ENCODE measurements around the gene TRIM63.
A peak's percentile ranks its signal among the peaks of the same experiment; 100 is the strongest.

Gene TRIM63

DNA sequence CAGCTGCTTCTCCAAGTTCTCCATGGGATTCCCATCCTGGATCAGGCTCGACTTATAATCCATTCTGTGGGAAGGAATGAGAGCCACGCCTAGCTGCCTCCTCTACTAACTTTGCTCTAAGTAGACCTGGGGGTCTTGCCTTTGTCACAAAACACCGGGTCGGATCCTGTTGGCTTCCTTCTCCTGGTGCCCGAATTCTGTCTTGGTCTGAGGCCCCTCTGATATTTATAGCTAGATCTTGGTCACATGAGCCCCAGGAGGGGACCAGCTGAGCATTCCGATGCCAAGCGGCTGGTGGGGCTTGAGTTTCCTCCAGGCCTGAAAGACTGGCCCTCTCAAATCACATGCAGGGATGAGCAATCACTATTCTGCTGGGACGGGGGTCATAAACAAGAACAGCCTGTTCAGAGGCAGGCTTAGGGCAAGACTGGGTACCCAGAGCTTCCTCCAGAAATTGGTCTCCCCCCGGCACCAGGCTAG is at the start of gene TRIM63:
TSS of gene TRIM63 (minus strand) at position 199 of the 480 bp plus-strand sequence. CDS start at position 63, 136 bp downstream.
- peak in 8 of 42 donors; percentile 11 to 89 (median 28) for DNase-seq
- intact Hi-C loops (cut with DNase I), result no loop called here

- peak in 2 of 42 donors; percentile 10 to 31 for DNase-seq
- intact Hi-C loops (cut with DNase I), result loop anchor here (5.0 kb wide), 1 partner anchor 48 kb away; no protein-coding TSS in a partner anchor
These were observed 46.9 kb upstream of the TRIM63 start for GRCh38 chr1:26114165-26114927.

DNA sequence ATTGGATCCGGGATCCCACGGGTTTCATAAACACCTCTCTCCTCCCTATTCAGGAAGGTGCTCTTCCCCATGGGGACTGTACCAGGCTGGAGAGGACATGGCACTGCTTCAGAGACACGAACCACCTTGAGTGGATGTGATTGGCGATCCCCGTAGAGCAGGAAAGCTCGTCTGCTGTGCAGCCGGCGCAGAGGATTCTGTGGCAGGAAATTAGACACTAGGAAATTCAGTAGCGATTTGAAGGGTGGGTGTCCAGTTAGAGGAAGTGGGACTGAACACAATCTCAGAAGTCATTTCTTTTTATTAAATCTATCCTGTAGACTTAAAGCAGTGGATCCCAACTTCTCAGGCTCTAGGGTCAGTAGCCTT is 45.0 kb upstream of the TRIM63 start:
- intact Hi-C loops (cut with DNase I), result loop anchor here (5.0 kb wide), 1 partner anchor 50 kb away; no protein-coding TSS in a partner anchor
- DNase-seq, result peak in 5 of 42 donors; percentile 6 to 46 (median 21)

DNA sequence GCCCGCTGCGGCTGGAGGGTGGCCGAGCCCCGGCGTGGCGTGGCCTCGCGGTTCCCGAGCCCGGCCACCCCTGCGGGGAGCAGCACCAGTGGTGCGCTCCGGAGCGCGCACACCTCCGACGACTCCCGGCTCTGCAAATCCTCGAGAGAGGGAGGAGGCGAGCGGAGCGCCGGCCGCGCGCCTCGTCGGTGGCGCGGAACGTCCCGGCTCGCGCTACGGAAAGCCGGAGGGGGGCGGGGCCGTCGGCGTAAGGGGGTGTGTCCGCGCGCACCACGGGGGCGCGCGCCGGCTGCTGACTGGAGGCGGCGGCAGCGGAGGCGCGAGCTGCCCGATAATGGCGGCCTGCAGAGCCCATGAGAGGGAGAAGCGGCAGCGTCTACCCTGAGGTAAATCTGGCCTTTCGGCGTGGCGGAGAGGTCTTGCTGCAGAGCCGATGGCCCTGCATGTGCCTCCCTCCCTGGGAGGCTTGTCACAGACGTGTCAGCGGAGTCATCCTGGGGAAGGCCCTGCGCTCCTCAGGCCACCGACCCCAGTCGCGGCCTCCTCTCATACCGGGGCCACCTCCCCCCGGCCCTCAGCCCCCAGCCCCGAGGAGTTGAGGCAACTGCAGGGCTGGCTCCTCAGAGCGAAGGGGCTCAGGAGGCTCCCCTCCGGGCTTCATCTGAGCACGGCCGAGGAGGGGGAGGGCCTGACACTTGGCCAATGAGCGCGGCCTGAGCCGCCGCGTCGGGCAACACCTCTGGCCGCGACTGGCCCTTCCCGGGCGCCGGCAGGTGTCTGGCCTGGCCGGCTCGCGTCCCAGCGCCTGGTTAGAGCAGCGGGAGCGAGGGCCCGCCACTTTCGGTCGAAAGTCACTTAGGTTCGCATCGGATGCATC is 44.3 kb upstream of the TRIM63 start, which contains the start of gene PDIK1L:
TSS of gene PDIK1L (plus strand) at position 295 of the 877 bp plus-strand sequence. CDS start 2,485 bp downstream, outside the sequence.
- intact Hi-C loops (cut with DNase I), result loop anchor here (5.0 kb wide), 1 partner anchor 51 kb away; no protein-coding TSS in a partner anchor
- peak; percentile 70 to 97 (median 92) for DNase-seq

- DNase-seq, result peak; percentile 51 to 91 (median 84)
These were observed 43.5 kb upstream of the TRIM63 start for GRCh38 chr1:26110731-26111529.

GRCh38 chr1:26109229-26110164 is 42.1 kb upstream of the TRIM63 start:
- intact Hi-C loops (cut with DNase I), result loop anchor here (5.0 to 10.0 kb wide), 2 partner anchors 53 to 215 kb away; no protein-coding TSS in a partner anchor

More at GRCh38 chr1:26110731-26111529, 43.5 kb upstream of the TRIM63 start:
- intact Hi-C loops (cut with DNase I), result loop anchor here (5.0 kb wide), 1 partner anchor 51 kb away; no protein-coding TSS in a partner anchor

GRCh38 chr1:26105226-26105548 is 37.8 kb upstream of the TRIM63 start:
- DNase-seq, result peak in 1 of 42 donors; percentile 12
- intact Hi-C loops (cut with DNase I), result loop anchor here (2.0 to 10.0 kb wide), 2 partner anchors 40 to 220 kb away; no protein-coding TSS in a partner anchor

More at GRCh38 chr1:26109229-26110164, 42.1 kb upstream of the TRIM63 start:
- DNase-seq, result no peak

GRCh38 chr1:26102526-26102925 is 35.1 kb upstream of the TRIM63 start:
- intact Hi-C loops (cut with DNase I), result loop anchor here (5.0 to 10.0 kb wide), 2 partner anchors 65 to 222 kb away; no protein-coding TSS in a partner anchor
- no peak for DNase-seq

DNA sequence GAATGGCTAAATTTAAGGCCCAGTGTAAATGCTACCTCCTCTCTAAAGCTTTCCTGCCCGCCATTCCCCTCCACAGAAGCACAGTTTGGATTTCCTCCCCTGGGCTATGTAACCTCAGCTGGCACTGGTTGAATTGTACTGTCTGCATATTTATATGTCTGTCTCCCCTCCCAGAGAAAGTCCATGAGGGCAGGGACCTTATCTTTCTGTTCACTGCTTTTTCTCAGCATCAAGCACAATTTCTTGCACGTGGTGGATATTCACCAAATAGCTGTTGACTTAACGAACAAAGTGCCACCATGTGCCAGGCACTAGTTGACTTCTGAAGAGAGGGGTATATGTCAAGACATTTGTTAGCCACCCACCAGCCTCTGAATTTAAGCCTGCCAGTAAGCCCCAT is 34.7 kb upstream of the TRIM63 start:
- no peak for DNase-seq
- intact Hi-C loops (cut with DNase I), result loop anchor here (5.0 to 10.0 kb wide), 2 partner anchors 65 to 223 kb away; no protein-coding TSS in a partner anchor

DNA sequence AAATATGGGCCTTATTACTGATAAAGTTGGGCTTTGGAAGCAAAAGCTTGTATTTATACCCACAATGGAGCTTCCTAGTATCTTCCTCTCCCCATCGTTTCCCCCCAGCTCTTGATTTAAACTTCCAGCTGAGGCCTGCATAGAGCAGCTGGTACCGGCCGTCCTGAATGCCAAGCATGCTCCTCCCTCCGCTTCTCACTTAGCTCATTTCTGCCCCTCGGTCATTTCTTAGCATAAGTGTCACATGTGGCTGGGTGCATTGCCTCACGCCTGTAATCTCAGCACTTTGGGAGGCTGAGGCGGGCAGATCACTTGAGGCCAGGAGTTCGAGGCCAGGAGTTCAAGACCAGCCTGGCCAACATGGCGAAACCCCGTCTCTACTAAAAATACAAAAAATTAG is 32.8 kb upstream of the TRIM63 start:
- intact Hi-C loops (cut with DNase I), result loop anchor here (5.0 to 10.0 kb wide), 2 partner anchors 63 to 225 kb away; no protein-coding TSS in a partner anchor
- DNase-seq, result peak in 1 of 42 donors; percentile 11

DNA sequence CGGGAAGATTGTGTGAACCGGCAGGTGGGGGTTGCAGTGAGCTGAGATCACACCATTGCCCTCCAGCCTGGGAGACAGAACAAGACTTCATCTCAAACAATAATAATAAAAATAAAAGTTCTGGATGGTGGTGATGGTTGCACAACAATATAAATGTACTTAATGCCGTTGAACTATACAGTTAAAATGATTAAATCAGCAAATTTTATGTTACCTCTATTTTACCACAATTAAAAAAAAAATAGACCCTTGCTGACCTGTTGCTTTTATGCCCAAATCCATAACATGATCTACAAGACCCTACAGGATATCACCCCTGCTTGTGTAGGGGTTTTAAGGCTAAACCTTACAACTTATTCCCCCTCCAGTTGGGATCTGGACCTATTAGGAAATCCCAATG is 32.4 kb upstream of the TRIM63 start:
- no peak for DNase-seq
- intact Hi-C loops (cut with DNase I), result loop anchor here (5.0 to 10.0 kb wide), 2 partner anchors 62 to 225 kb away; no protein-coding TSS in a partner anchor

DNA sequence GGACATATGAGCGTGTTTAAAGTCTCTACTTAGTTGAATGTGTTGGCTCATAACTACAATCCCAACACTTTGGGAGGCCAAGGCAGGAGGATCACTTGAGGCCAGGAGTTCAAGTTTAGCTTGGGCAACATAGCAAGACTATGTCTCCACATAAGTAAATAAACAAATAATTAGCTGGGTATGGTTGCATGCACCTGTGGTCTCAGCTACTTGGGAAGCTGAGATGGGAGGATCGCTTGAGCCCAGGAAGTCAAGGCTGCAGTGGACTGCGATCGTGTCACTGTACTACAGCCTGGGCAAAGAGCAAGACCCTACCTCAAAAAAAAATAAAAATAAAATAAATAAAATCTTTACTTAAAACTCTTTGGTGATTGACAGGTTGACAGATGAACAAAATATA is 31.2 kb upstream of the TRIM63 start:
- no peak for DNase-seq
- intact Hi-C loops (cut with DNase I), result no loop called here

DNA sequence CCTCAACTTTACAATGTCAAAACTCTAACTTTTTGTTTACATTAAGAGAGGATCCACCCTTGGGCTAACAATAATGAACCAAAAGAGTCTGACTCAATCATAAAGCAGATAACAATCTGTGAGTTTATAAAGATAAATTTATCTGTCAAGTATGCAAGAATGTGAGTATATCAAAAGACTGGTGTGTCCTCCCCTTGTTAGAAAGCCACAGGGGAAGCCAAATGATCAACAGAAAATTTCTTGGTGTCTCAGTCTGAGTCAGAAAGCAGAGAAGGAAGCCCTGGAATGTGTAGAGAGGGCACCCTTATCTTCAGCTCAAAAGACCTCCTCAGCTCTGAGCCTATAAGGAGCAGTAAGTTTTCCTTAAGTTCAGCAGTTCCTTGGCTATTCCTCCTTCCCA is 30.3 kb upstream of the TRIM63 start:
- no peak for DNase-seq
- intact Hi-C loops (cut with DNase I), result no loop called here

GRCh38 chr1:26096471-26096870 is 29.0 kb upstream of the TRIM63 start:
- intact Hi-C loops (cut with DNase I), result no loop called here
- peak in 28 of 42 donors; percentile 7 to 77 (median 41) for DNase-seq

- DNase-seq, result peak in 17 of 42 donors; percentile 5 to 77 (median 27)
- intact Hi-C loops (cut with DNase I), result no loop called here
These were observed 27.4 kb upstream of the TRIM63 start for GRCh38 chr1:26094677-26095383.

- DNase-seq, result no peak
- intact Hi-C loops (cut with DNase I), result no loop called here
These were observed 26.7 kb upstream of the TRIM63 start for GRCh38 chr1:26094076-26094669.

All from head of caudate nucleus (tissue), 42 donors.